HepG2 (cell line): ENCODE data around the gene DRD1.

Experiments used
- ATF1 ChIP-seq: IDR thresholded peaks from 2 replicates; pipeline ENCODE4 v1.6.1; 2016; ENCODE audit warnings: mild to moderate bottlenecking, control low read depth
- CHD2 ChIP-seq: IDR thresholded peaks from 2 replicates; pipeline ENCODE4 v1.6.1; 2011; ENCODE audit warnings: low read depth, low read length, improper control_type of control experiment
- CTCF ChIP-seq: sonication (generic); formaldehyde crosslinking; IDR thresholded peaks from 2 replicates; pipeline ENCODE4 v1.5.0; 2020; ENCODE audit warnings: mild to moderate bottlenecking, missing genetic modification reagents, moderate library complexity
- MAZ ChIP-seq, 2 experiments: sonication (generic) in 1 of 2; formaldehyde crosslinking in 1 of 2; IDR thresholded peaks; 2 replicates each; pipeline versions ENCODE4 v1.5.0 to v1.6.1; 2012 to 2020; ENCODE audit warnings: low read depth in 2 of 2, mild to moderate bottlenecking in 2 of 2, borderline replicate concordance in 1 of 2, improper control_type of control experiment in 1 of 2, low read length in 1 of 2, missing genetic modification reagents in 1 of 2, moderate library complexity in 1 of 2
- RFX5 ChIP-seq: IDR thresholded peaks from 2 replicates; pipeline ENCODE4 v1.6.1; 2011; ENCODE audit warnings: low read depth, low read length, improper control_type of control experiment
- ZKSCAN1 ChIP-seq: fragments of 150-350 bp; IDR thresholded peaks from 2 replicates; pipeline ENCODE4 v1.6.1; 2014; ENCODE audit warnings: low read length
- ZKSCAN8 ChIP-seq: IDR thresholded peaks from 2 replicates; pipeline ENCODE4 v1.6.1; 2016; ENCODE audit warnings: borderline replicate concordance, missing genetic modification reagents, missing compliant biosample characterization
- ZNF33B ChIP-seq: sonication (generic); formaldehyde crosslinking; IDR thresholded peaks from 2 replicates; pipeline ENCODE4 v1.5.1; 2020; ENCODE audit warnings: mild to moderate bottlenecking, missing genetic modification reagents
- ZNF777 ChIP-seq: sonication (generic); formaldehyde crosslinking; IDR thresholded peaks from 2 replicates; pipeline ENCODE4 v1.4.0; 2020; ENCODE audit warnings: missing genetic modification reagents

GRCh38 chr5:175464942-175465233 lies 20.9 kb upstream of the DRD1 start:
- TF ChIP-seq ATF1 (CRISPR knock-in tag) (no peak), MAZ (IDR thresholded peaks at IDR 0.05; ENCODE audit: borderline replicate concordance, low read depth, low read length) (no peak), MAZ (CRISPR knock-in tag; IDR thresholded peaks at IDR 0.05; ENCODE audit: low read depth) (no peak), CTCF (no peak), ZNF33B (CRISPR knock-in tag) (no peak), CHD2 (no peak), ZNF777 (no peak), ZKSCAN8 (CRISPR knock-in tag) (no peak), RFX5 (no peak), ZKSCAN1 (no peak)
